Left hindlimb (tissue), 1 donor: ENCODE results near the gene SLC35E2B.
"Not testable (repeated sequence)": the region's sequence is repeated elsewhere in the genome, so short reads cannot be mapped to it uniquely, and the experiment has no call there.

Source experiments
- DNase-seq: peaks from one replicate; pipeline ENCODE4 v3.0.0-alpha.2; 2018

SLC35E2B gene

DNA sequence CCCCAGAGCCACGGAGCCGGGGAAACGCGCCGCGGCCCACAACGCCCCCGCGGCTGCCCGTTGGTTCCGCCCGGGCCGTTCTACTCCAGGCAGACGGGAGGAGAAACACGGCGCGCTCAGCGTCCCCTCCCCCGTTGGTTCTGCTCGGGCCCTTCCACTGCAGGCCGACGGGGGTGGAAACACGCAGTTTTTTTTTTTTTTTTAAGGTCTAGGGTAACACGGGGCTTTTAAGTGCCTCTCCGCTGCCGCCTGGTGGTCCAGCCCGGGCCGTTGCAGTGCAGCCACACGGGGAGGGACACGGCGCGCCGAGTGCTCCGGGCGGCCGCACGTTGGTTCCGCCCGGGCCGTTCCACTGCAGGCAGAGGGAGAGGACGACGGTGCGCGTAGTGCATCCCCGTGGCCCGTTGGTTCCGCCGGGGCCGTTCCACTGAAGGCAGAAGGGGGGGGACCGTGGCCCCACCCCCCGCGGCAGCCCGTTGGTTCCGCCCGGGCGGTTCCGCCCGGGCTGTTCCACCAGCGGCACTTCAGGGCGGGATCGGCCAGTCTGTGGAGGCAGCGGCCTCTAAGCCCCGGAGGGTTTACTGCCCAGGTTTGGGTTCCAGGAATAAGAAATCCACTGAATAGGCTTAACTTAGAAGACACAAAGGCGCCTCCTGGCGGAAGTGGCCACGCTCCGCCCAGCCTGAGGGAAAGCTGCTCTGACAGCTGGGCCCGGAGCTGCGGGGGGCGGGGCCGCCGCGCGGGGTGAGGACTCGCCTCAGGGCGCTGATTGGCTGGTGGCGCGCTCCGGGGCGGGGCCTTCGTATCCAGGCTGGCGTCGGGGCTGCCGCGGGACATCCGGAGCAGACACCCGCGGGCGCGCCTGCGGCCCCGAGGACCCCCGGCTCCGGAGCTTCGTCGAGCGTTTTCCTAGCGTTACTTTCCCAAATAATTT is at the start of gene SLC35E2B:
Gene SLC35E2B, minus strand, starts transcription at position 82 of the 934 bp plus-strand sequence. CDS start 16,096 bp downstream, outside the sequence.
- DNase-seq, result peak; percentile 90

- DNase-seq, result not testable (repeated sequence)
Observed at GRCh38 chr1:1741013-1741412, 48.4 kb upstream of the SLC35E2B start.

- not testable (repeated sequence) for DNase-seq
Observed at GRCh38 chr1:1738799-1739337, 46.3 kb upstream of the SLC35E2B start.

GRCh38 chr1:1737675-1738590 is 45.3 kb upstream of the SLC35E2B start:
- DNase-seq, result not testable (repeated sequence)

GRCh38 chr1:1732381-1732780 is 39.8 kb upstream of the SLC35E2B start:
- no peak for DNase-seq

DNA sequence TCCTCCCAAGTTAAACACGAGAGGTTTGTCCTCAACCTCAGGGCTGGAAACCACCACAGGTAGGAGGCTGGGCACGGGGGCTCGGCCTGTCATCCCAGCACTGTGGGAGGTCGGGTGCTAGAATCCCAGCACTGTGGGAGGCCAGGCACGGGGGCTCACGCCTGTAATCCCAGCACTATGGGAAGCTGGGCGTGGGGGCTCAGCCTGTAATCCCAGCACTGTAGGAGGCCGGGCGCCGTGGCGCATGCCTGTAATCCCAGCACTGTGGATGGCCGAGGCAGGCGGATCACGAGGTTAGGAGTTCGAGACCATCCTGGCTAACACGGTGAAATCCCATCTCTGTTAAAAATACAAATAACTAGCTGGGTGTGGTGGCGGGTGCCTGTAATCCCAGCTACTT is 38.3 kb upstream of the SLC35E2B start:
- no peak for DNase-seq

DNA sequence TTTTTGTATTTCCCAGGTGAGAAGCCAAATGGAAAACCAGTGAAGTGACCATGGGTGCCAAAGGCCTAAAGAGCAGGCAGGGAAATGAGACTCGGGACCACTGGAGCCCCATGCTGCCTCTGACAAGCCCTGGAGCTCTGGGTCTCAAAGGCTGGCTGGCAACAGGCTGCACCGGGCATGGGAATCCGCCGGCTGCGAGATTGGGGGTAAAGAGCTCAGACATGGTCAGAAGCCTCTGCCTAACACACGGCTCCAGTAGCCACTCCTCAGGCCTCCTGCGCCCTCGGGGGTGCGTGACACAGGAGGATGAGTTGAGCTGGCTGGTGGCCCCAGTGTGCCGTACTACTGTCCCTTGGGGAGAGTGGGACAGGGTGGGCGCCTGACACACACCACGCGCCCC is 37.6 kb upstream of the SLC35E2B start:
- not testable (repeated sequence) for DNase-seq

DNA sequence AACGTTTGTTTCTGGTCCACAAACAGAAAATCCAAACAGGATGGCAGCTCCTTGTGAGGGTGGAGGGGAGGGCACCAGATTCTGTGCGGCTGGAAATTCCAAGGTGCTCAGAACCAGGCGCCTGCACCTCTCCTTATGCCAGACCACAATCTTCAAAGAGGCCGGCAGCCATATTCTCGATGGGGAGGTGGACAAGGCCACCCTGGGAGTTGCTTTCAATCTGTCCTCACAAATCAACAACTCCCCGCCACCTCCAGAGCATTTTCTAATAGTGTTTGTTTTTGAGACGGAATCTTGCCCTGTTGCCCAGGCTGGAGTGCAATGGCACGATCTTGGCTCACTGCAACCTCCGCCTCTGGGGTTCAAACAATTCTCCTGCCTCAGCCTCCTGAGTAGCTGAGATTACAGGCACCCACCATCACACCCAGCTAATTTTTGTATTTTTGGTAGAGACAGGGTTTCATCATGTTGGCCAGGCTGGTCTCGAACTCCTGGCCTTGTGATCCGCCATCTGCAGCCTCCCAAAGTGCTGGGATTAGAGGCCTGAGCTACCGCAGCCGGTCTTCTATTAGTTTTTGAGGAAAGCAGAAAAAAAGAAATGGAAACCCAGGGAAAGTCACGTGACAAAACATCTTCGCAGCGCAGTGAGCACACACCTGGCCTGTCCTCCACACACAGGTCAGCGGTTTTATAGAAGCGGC is 36.7 kb upstream of the SLC35E2B start:
- DNase-seq, result not testable (repeated sequence)

DNA sequence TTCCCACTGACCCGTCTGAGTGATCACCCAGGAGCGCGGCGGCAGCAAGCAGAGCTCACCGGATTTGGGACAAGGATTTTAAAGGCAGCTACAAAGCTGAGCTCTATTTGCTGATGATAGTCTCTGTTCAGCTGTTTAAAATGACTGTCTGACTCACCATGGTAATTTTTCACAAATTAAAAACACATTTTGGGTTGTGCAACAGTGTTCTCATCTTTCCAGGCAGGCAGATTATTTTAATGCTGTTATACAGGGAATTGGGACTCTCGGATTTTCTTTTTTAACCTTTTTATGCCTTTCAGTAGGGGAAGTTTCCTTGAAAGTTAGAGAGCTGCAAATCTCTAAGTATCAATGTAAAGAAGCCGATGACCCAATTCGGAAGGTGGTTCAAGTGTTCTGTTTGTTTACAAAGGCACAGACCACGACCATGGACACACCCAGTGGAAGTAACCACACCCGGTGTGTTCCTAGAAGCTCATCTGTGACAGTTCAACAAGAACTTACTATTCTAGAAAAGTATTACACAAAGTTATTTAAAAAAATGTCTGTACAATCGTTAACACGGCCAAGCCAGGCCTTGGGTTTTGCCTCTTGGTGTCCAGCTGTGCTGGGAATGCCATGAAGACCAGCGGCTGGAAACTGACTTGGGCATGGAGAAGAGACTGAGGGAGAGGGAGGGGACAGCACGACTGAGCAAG is 35.9 kb upstream of the SLC35E2B start:
- DNase-seq, result not testable (repeated sequence)

- DNase-seq, result not testable (repeated sequence)
Observed at GRCh38 chr1:1727131-1727651, 34.6 kb upstream of the SLC35E2B start.

- DNase-seq, result not testable (repeated sequence)
Observed at GRCh38 chr1:1726088-1726487, 33.5 kb upstream of the SLC35E2B start.

- peak; percentile 99 for DNase-seq
Observed at GRCh38 chr1:1724035-1724864, 31.7 kb upstream of the SLC35E2B start, which contains the start of gene CDK11A. Gene CDK11A (minus strand): TSS chr1:1724357. CDS start chr1:1722818, 1,539 bp downstream.

- DNase-seq, result no peak
Observed at GRCh38 chr1:1721201-1721600, 28.6 kb upstream of the SLC35E2B start.

- not testable (repeated sequence) for DNase-seq
Observed at GRCh38 chr1:1715109-1715883, 22.7 kb upstream of the SLC35E2B start.

GRCh38 chr1:1707897-1708296 is 15.3 kb upstream of the SLC35E2B start:
- not testable (repeated sequence) for DNase-seq

GRCh38 chr1:1707241-1707640 is 14.6 kb upstream of the SLC35E2B start:
- not testable (repeated sequence) for DNase-seq

DNA sequence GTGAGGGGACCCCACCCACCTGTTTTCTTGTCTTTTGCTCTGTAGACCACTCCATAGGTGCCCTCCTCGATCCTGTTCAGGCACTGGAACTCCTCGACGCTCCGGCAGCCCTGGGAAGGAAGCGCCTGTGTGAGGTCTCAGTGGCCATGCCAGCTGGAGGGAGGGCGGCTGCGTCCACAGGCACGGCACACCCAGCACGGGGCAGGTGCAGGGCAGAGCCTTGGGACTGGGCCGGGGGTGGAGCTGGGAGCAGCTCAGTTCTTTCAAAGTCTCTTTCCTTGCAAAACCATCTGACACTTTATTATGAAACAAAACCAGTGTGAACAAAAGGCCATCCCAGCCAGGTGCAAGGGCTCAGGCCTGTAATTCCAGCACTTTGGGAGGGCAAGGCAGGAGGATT is 13.0 kb upstream of the SLC35E2B start:
- DNase-seq, result not testable (repeated sequence)

GRCh38 chr1:1704284-1704957 is 11.8 kb upstream of the SLC35E2B start:
- not testable (repeated sequence) for DNase-seq

GRCh38 chr1:1703796-1704195 is 11.2 kb upstream of the SLC35E2B start:
- no peak for DNase-seq
